ENCODE results near the gene ANKS1B. TPM values are rescaled to one million over a fixed set of nuclear protein-coding genes. Genes with fewer than 3 reads are reported as not detected.

Gene ANKS1B
- total RNA-seq, 1 experiment from 2014 or later: 18.8 TPM

DNA sequence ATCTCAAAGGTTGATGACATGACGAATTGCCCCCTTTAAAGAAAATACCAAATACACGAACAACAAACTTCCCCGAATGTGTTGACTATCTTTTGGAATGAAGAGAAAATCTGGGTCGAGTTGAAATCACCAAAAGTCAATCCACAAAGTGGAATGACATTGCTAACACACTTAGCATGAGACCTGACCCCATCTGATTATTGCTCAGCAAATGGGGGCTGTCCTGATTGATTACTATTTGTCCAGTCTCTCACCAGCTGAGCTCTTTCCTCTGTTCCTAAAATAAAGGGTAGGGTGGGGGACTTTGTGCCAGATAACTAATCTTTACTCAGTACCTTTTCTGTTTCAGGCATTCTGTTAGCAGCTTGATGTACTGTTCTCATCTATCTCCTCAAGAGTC lies 1116.2 kb downstream of the ANKS1B start:
- DNase-seq (ENCODE audit: unreplicated experiment): no peak
- no TSS peak for BruUV-seq (replicated peaks)
- Mint-ChIP-seq H3K27me3 (ENCODE audit: insufficient read depth, unreplicated experiment) (no peaks in the 10 kb centered on the region), H3K36me3 (ENCODE audit: insufficient read depth, unreplicated experiment) (no peaks in the 10 kb centered on the region), H3K4me3 (ENCODE audit: unreplicated experiment) (no peak overlapping the region), H3K27ac (ENCODE audit: low read depth, unreplicated experiment) (no peak overlapping the region), H3K9me3 (ENCODE audit: unreplicated experiment) (peaks cover 10% of the 10 kb centered on the region), H3K4me1 (ENCODE audit: insufficient read depth, unreplicated experiment) (no peaks in the 10 kb centered on the region)
- intact Hi-C loops (cut with micrococcal nuclease): no loop called here
- ChIA-PET POLR2A (no interaction called here), CTCF (no interaction called here)
- no peak for TF ChIP-seq CTCF (IDR thresholded peaks at IDR 0.05; ENCODE audit: unreplicated experiment)

GRCh38 chr12:98868076-98868475 lies 1116.7 kb downstream of the ANKS1B start:
- POLR2A ChIA-PET: no interaction called here
- Mint-ChIP-seq H3K27ac (ENCODE audit: low read depth, unreplicated experiment) (no peak overlapping the region), H3K27me3 (ENCODE audit: insufficient read depth, unreplicated experiment) (no peaks in the 10 kb centered on the region), H3K9me3 (ENCODE audit: unreplicated experiment) (peaks cover 10% of the 10 kb centered on the region), H3K4me1 (ENCODE audit: insufficient read depth, unreplicated experiment) (no peaks in the 10 kb centered on the region), H3K36me3 (ENCODE audit: insufficient read depth, unreplicated experiment) (no peaks in the 10 kb centered on the region), H3K4me3 (ENCODE audit: unreplicated experiment) (no peak overlapping the region)
- DNase-seq (ENCODE audit: unreplicated experiment): no peak
- BruUV-seq (replicated peaks): no TSS peak
- intact Hi-C loops (cut with micrococcal nuclease): no loop called here
- CTCF ChIA-PET: no interaction called here
- TF ChIP-seq CTCF (IDR thresholded peaks at IDR 0.05; ENCODE audit: unreplicated experiment): no peak

DNA sequence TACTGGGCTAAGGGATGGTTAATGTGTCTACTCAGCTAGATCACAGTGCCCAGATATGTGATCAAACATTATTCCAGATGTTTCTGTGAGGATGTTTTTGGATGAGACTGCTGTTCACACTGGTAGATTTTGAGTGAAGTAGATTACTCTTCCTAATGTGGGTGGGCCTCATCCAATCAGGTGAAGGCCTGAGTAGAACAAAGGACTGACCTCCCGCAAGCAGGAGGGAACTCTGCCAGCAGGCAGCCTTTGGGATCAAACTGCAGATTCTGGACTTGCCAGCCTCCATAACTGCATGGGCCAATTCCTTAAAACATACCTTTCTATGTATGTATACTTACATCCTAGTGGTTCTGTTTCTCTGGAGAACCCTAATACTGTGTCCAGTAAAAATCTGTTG lies 1120.4 kb downstream of the ANKS1B start:
- BruUV-seq (replicated peaks): no TSS peak
- intact Hi-C loops (cut with micrococcal nuclease): no loop called here
- Mint-ChIP-seq H3K9me3 (ENCODE audit: unreplicated experiment) (peaks cover 10% of the 10 kb centered on the region), H3K4me3 (ENCODE audit: unreplicated experiment) (no peak overlapping the region), H3K27me3 (ENCODE audit: insufficient read depth, unreplicated experiment) (no peaks in the 10 kb centered on the region), H3K27ac (ENCODE audit: low read depth, unreplicated experiment) (no peak overlapping the region), H3K36me3 (ENCODE audit: insufficient read depth, unreplicated experiment) (no peaks in the 10 kb centered on the region), H3K4me1 (ENCODE audit: insufficient read depth, unreplicated experiment) (no peaks in the 10 kb centered on the region)
- no peak for DNase-seq (ENCODE audit: unreplicated experiment)
- POLR2A ChIA-PET: no interaction called here
- CTCF ChIA-PET: no interaction called here
- TF ChIP-seq CTCF (IDR thresholded peaks at IDR 0.05; ENCODE audit: unreplicated experiment): no peak

- intact Hi-C loops (cut with micrococcal nuclease): no loop called here
- no peaks in the 10 kb centered on the region for H3K36me3 Mint-ChIP-seq (ENCODE audit: insufficient read depth, unreplicated experiment)
- no peaks in the 10 kb centered on the region for H3K27me3 Mint-ChIP-seq (ENCODE audit: insufficient read depth, unreplicated experiment)
- no peak overlapping the region for H3K4me3 Mint-ChIP-seq (ENCODE audit: unreplicated experiment)
- DNase-seq (ENCODE audit: unreplicated experiment): no peak
- no peaks in the 10 kb centered on the region for H3K4me1 Mint-ChIP-seq (ENCODE audit: insufficient read depth, unreplicated experiment)
- no peak overlapping the region for H3K27ac Mint-ChIP-seq (ENCODE audit: low read depth, unreplicated experiment)
- no TSS peak for BruUV-seq (replicated peaks)
- TF ChIP-seq CTCF (IDR thresholded peaks at IDR 0.05; ENCODE audit: unreplicated experiment): no peak
- CTCF ChIA-PET: no interaction called here
- POLR2A ChIA-PET: no interaction called here
- H3K9me3 Mint-ChIP-seq (ENCODE audit: unreplicated experiment): peaks cover 10% of the 10 kb centered on the region
Measured at GRCh38 chr12:98863167-98863566, 1121.6 kb downstream of the ANKS1B start.

Data from MCF 10A (cell line).